HEK293 (cell line): Measurements from ENCODE around the gene RAP2B.

Experiments
- ATF2 ChIP-seq: fragments of 450-650 bp; formaldehyde crosslinking; IDR thresholded peaks from 2 replicates; pipeline ENCODE4 v1.5.1; 2016; ENCODE audit warnings: missing biosample characterization, missing genetic modification characterization, low read depth
- ZNF280D ChIP-seq: fragments of 450-650 bp; formaldehyde crosslinking; IDR thresholded peaks from 2 replicates; pipeline ENCODE4 v1.5.1; 2016; ENCODE audit warnings: missing biosample characterization, missing genetic modification characterization

GRCh38 chr3:153145454-153145853, 16.6 kb upstream of the RAP2B start:
- no peak for TF ChIP-seq ATF2 (tag by site-specific recombination)
- no peak for TF ChIP-seq ZNF280D
